DND-41 (cell line): ENCODE measurements around the gene STARD3.

ENCODE experiments used
- ATAC-seq: fragments of 200-7000 bp; cut with Tn5 transposase; 3 replicates; pipeline ENCODE4 v1.9.1; 2021; ENCODE audit warnings: low read depth; ENCODE audit not compliant: insufficient read depth
- DNase-seq: peaks from one replicate; pipeline ENCODE4 v3.0.0-alpha.2; 2020
- H2AFZ ChIP-seq: 2 replicates; pipeline ENCODE4 v1.6.0; 2012; ENCODE audit warnings: low read depth, low read length
- H3K27ac ChIP-seq: 2 replicates; pipeline ENCODE4 v1.5.1; 2012; ENCODE audit warnings: low read length, inconsistent platforms
- H3K27me3 ChIP-seq: fragments of 200-600 bp; sonication (generic); 2 replicates; pipeline ENCODE4 v1.6.0; 2012; ENCODE audit warnings: low read length, mild to moderate bottlenecking, inconsistent platforms; ENCODE audit not compliant: insufficient read depth, poor library complexity
- H3K36me3 ChIP-seq: 2 replicates; pipeline ENCODE4 v1.5.1; 2012; ENCODE audit warnings: low read length, inconsistent platforms; ENCODE audit not compliant: insufficient read depth
- H3K4me1 ChIP-seq: 2 replicates; pipeline ENCODE4 v1.5.1; 2012; ENCODE audit warnings: mild to moderate bottlenecking, low read length; ENCODE audit not compliant: insufficient read depth
- H3K4me2 ChIP-seq: 2 replicates; pipeline ENCODE4 v1.6.0; 2012; ENCODE audit warnings: mild to moderate bottlenecking, moderate library complexity, low read length, inconsistent platforms; ENCODE audit not compliant: insufficient read depth
- H3K4me3 ChIP-seq, 2 experiments: fragments of 200-600 bp in 1 of 2; shearing (Covaris generic) in 1 of 2; 2 replicates each; pipeline ENCODE4 v1.5.1; 2012 to 2016; ENCODE audit warnings: inconsistent platforms in 2 of 2, low read length in 2 of 2, mild to moderate bottlenecking in 2 of 2, low read depth in 1 of 2, moderate library complexity in 1 of 2
- H3K79me2 ChIP-seq: 2 replicates; pipeline ENCODE4 v1.6.0; 2012; ENCODE audit warnings: low read length, inconsistent platforms; ENCODE audit not compliant: insufficient read depth
- H3K9ac ChIP-seq: 2 replicates; pipeline ENCODE4 v1.6.0; 2012; ENCODE audit warnings: low read depth, mild to moderate bottlenecking, inconsistent platforms, low read length, moderate library complexity
- H3K9me3 ChIP-seq: 2 replicates; pipeline ENCODE4 v1.5.1; 2012; ENCODE audit warnings: low read length, moderate library complexity, mild to moderate bottlenecking, inconsistent platforms; ENCODE audit not compliant: insufficient read depth, severe bottlenecking
- H4K20me1 ChIP-seq: 2 replicates; pipeline ENCODE4 v1.6.0; 2012; ENCODE audit warnings: low read length; ENCODE audit not compliant: insufficient read depth
- CTCF ChIP-seq: IDR thresholded peaks from 2 replicates; pipeline ENCODE4 v1.5.1; 2012; ENCODE audit warnings: borderline replicate concordance, low read length, moderate library complexity, mild to moderate bottlenecking; ENCODE audit not compliant: poor library complexity, severe bottlenecking; ENCODE audit errors: extremely low read depth
- EZH2 ChIP-seq: IDR thresholded peaks from 3 replicates; pipeline ENCODE4 v1.6.1; 2012; ENCODE audit warnings: borderline replicate concordance, low read depth, mild to moderate bottlenecking, moderate library complexity, low read length, inconsistent platforms; ENCODE audit not compliant: severe bottlenecking

Gene STARD3

GRCh38 chr17:39667945-39668924 is 31.3 kb downstream of the STARD3 start, which contains the start of gene PNMT:
TSS of gene PNMT (plus strand) at chr17:39668453. CDS start at chr17:39668476, 23 bp downstream.
- Histone ChIP-seq H2AFZ (no peak within 1 kb of the TSS), H3K79me2 (no peaks in the 10 kb centered on the region), H3K36me3 (no peaks in the 10 kb centered on the region), H3K9ac (no peak within 1 kb of the TSS), H3K27me3 (no peaks in the 10 kb centered on the region), H3K4me3 (no peak within 1 kb of the TSS), H3K4me1 (no peaks in the 10 kb centered on the region), H3K27ac (no peak within 1 kb of the TSS), H3K9me3 (no peaks in the 10 kb centered on the region), H4K20me1 (peaks cover 12% of the 10 kb centered on the region; the same call in 1 of the 2 replicates), H3K4me2 (no peak within 1 kb of the TSS)
- no peak for ATAC-seq
- no peak for DNase-seq
- no peak for TF ChIP-seq EZH2
- TF ChIP-seq CTCF, result no peak

GRCh38 chr17:39669897-39670735 is 33.2 kb downstream of the STARD3 start:
- no peak for TF ChIP-seq CTCF
- TF ChIP-seq EZH2, result no peak
- ATAC-seq, result no peak

GRCh38 chr17:39670746-39671145 is 33.8 kb downstream of the STARD3 start:
- H3K79me2 ChIP-seq, result no peaks in the 10 kb centered on the region
- no peak overlapping the region for H3K9ac ChIP-seq
- H3K27me3 ChIP-seq, result no peaks in the 10 kb centered on the region
- DNase-seq (no peak), ATAC-seq (no peak)
- no peaks in the 10 kb centered on the region for H3K36me3 ChIP-seq
- no peak overlapping the region for H3K27ac ChIP-seq
- no peak overlapping the region for H2AFZ ChIP-seq
- H3K9me3 ChIP-seq, result no peaks in the 10 kb centered on the region
- no peak overlapping the region for H3K4me2 ChIP-seq
- H3K4me1 ChIP-seq, result no peaks in the 10 kb centered on the region
- TF ChIP-seq EZH2, result no peak
- no peak for TF ChIP-seq CTCF
- peaks cover 5% of the 10 kb centered on the region; the same call in 1 of the 2 replicates for H4K20me1 ChIP-seq
- H3K4me3 ChIP-seq, result no peak overlapping the region

More at GRCh38 chr17:39669897-39670735, 33.2 kb downstream of the STARD3 start:
- DNase-seq, result no peak
- Histone ChIP-seq H3K27me3 (no peaks in the 10 kb centered on the region), H3K4me1 (no peaks in the 10 kb centered on the region), H3K9me3 (no peaks in the 10 kb centered on the region), H3K9ac (no peak overlapping the region), H4K20me1 (peaks cover 7% of the 10 kb centered on the region; the same call in 1 of the 2 replicates), H2AFZ (no peak overlapping the region), H3K27ac (no peak overlapping the region), H3K79me2 (no peaks in the 10 kb centered on the region), H3K4me2 (no peak overlapping the region), H3K36me3 (no peaks in the 10 kb centered on the region), H3K4me3 (no peak overlapping the region)
